HFF-Myc (cell line): ENCODE results near the gene TMEM86A.
"Not testable (repeated sequence)": the region's sequence is repeated elsewhere in the genome, so short reads cannot be mapped to it uniquely, and the experiment has no call there.

Source experiments
- DNase-seq: peaks from one replicate; pipeline ENCODE4 v3.0.0-alpha.2; 2011; ENCODE audit warnings: low read depth; ENCODE audit errors: extremely low read depth
- H3K4me3 ChIP-seq: replicated peaks from 2 replicates; pipeline ENCODE4 v1.5.1; 2011; ENCODE audit warnings: low read depth, mild to moderate bottlenecking, control low read depth, low read length
- TF ChIP-seq, protein P1 (sequence below): IDR thresholded peaks from 2 replicates; pipeline ENCODE4 v1.5.1; 2012; ENCODE audit warnings: mild to moderate bottlenecking, low read depth, low read length, control low read depth; ENCODE audit errors: missing control alignments

TMEM86A gene, protein sequence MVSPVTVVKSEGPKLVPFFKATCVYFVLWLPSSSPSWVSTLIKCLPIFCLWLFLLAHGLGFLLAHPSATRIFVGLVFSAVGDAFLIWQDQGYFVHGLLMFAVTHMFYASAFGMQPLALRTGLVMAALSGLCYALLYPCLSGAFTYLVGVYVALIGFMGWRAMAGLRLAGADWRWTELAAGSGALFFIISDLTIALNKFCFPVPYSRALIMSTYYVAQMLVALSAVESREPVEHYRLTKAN

DNA sequence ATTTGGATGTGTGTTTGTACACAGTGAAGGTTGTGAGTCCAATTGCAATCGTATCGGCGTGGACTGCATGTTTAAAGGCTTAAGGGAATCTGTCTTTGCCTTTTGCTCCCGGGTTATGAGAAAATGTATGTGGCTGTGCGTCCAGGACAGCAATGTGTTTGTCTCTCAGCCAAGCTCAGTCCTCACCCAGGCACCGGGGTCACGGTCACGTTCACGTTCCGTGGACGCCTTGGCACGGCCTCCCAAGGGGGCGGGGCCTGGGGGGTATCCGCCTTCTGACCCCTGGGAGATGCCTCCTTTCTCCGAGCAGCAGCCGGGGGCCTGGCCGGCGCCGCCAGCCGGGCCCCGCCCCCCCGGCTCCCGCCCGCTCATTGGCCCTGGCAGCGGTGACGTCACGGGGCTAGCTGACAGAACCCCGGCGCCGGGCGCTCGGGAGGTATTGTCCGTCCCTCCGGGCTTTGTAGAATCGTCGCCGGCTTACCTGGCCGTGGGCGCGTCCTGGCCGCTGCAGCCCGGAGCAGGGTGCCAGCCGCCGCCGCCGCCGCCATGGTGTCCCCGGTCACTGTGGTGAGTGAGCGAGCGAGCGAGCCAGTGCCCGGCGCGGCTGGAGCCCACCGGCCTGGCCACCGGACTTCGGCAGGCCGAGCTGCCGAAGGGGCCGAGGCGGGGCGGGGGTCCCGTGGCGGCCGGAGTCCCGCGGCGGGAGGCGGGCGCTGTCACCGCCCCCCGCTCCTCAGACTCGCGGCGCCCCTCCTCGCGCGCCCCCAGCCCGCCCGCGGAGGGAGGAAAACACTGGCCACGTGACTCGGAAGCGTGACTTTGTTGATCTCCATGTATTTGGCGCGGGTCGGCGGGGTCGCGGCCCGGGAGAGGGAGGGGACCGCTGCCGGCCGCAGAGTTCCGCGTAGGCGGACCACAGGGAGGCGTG lies at the start of gene TMEM86A:
TMEM86A (plus strand) TSS at position 439 of the 928 bp plus-strand sequence; CDS start at position 547, 108 bp downstream.
- TF ChIP-seq, protein P1, sequence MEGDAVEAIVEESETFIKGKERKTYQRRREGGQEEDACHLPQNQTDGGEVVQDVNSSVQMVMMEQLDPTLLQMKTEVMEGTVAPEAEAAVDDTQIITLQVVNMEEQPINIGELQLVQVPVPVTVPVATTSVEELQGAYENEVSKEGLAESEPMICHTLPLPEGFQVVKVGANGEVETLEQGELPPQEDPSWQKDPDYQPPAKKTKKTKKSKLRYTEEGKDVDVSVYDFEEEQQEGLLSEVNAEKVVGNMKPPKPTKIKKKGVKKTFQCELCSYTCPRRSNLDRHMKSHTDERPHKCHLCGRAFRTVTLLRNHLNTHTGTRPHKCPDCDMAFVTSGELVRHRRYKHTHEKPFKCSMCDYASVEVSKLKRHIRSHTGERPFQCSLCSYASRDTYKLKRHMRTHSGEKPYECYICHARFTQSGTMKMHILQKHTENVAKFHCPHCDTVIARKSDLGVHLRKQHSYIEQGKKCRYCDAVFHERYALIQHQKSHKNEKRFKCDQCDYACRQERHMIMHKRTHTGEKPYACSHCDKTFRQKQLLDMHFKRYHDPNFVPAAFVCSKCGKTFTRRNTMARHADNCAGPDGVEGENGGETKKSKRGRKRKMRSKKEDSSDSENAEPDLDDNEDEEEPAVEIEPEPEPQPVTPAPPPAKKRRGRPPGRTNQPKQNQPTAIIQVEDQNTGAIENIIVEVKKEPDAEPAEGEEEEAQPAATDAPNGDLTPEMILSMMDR: no peak
- no peak for DNase-seq
- peak within 1 kb of the TSS; percentile 50 for H3K4me3 ChIP-seq

DNA sequence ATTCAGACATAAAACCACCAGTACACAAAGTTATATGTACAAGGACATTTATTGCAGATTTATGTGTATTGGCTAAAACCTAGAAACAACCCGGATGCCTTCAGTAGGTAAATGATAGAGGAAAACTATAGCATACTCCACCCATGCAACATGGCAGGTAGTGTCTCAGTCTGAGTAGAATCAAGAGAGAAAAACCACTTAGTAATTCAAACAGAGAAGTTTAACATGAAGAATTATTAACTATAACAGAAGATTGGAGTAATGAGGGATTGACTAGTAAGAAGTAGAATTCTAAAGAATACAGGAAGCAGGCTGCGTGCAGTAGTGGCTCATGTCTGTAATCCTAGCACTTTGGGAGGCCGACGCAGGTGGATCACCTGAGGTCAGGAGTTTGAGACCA lies 48.2 kb upstream of the TMEM86A start:
- no peak for DNase-seq
- TF ChIP-seq, protein P1: no peak
- H3K4me3 ChIP-seq: no peak overlapping the region

DNA sequence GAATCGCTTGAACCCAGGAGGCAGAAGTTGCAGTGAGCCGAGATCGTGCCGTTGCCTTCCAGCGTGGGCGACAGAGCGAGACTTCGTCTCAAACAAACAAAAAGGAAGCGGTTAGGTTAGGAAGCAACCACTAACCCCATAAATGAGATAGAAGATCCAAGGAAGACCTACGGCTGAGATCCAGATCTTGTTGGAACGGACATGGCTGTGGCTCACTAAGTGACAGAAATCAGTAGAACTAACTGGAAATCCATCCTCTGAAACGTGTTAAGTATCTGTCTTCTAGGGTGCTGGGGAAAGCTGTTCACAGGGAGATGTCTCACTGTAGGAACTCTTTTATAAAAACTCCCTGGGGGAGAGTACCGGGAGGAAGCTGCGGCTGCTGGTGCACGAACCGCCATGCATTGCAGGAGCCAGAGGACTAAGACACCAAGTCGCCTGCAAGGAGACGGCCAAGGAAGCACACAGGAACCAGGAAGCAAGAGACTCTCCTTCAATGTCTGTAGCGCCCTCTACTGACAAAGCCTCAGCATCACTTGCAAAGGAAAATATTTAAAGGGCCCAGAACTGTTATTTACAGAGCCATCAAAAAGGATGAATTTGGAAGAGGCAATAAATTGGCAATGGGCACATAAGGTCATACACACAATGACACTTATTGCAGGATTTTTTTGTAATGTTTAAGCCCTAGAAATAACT lies 47.6 kb upstream of the TMEM86A start:
- TF ChIP-seq, protein P1: peak; percentile 84
- no peak overlapping the region for H3K4me3 ChIP-seq
- DNase-seq: peak; percentile 65

DNA sequence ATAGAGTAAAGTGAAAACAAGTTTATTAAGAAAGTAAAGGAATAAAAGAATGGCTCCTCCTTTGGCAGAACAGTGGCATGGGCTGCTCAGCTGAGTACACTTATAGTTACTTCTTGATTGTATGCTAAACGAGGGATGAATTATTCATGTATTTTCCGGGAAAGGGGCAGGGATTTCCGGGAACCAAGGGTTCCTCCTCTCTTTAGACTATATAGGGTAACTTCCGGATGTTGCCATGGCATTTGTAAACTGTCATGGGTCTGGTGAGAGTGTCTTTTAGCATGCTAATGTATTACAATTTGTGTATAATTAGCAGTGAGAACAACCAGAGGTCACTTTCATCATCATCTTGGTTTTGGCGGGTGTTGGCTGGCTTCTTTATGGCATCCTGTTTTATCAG lies 40.9 kb upstream of the TMEM86A start:
- no peak overlapping the region for H3K4me3 ChIP-seq
- DNase-seq: no peak
- TF ChIP-seq, protein P1: no peak

DNA sequence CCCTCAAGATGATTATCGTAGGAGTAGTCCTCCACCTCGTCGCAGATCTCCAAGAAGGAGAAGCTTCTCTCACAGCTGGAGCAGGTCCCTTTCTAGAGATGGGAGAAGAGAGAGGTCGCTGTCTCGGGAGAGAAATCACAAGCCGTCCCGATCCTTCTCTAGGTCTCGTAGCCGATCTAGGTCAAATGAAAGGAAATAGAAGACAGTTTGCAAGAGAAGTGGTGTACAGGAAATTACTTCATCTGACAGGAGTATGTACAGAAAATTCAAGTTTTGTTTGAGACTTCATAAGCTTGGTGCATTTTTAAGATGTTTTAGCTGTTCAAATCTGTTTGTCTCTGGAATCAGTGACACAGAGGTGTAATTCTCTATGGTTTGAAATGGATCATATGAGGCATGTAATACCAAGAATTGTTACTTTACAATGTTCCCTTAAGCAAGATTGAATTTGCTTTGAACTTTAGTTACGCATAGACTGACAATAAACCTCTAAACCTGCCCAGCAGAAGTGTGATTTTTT lies 33.2 kb upstream of the TMEM86A start:
- H3K4me3 ChIP-seq, DNase-seq: not testable (repeated sequence)

DNA sequence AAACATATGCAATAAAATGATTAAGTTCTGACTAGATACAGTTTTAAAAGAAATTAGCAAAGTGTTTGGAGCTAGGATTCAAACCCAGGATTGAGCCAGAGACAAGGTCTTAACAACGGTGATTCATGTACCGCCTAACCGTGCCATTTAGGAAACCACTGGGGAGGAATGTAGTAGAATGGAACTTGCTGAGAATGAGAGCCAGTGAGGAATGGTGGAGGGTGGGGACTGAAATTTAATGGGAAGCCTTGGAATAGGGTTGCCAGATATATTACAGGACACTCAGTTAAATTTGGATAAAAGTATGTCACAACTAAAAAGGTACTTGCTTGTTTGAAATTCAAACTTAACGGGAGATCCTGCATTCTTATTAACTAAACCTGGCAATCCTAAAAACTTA lies 30.4 kb upstream of the TMEM86A start:
- no peak overlapping the region for H3K4me3 ChIP-seq
- DNase-seq: no peak
- TF ChIP-seq, protein P1: no peak
